ENCODE measurements around the gene RSPO3. TPM values are rescaled to one million over a fixed set of nuclear protein-coding genes. Genes with fewer than 3 reads are reported as not detected.

Gene RSPO3
- polyA plus RNA-seq, 1 of the 3 experiments (the other 2 are of a cell fraction) = not detected

DNA sequence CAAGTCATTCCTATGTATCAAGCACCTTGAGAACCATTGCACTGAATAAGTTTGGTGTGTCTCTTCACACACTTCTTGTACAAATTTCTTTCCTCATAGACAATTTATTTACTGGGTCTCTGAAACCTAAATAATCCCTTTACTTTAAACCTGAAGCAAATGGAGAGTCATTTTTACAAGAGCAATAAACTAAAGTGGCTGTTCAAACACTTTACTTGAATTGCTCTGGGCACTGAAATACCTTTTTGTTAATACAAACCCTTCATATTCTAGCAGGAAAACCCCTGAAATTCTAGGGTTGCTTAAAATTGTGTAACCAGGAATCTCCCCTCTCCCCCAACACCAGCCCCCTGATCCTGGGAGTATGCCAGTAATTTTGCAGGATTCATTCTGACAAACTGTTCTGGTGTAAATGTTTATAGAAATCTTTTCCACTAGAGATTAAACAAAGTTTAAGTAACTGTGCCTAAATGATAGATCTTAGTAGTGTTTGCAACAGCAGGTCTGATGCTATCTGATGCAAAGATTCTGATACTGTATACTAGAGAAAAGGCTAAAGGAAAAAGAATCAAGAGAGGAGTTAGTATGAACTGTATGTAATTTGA lies 13.4 kb downstream of the RSPO3 start:
- Histone ChIP-seq H4K20me1 (ENCODE audit: insufficient read depth) (no peaks in the 10 kb centered on the region), H3K9ac (no peak overlapping the region), H3K9me3 (no peaks in the 10 kb centered on the region), H3K4me2 (no peak overlapping the region), H3F3A (replicated peaks; ENCODE audit: insufficient read depth) (no peaks in the 10 kb centered on the region), H2AFZ (ENCODE audit: low read depth) (no peak overlapping the region), H3K36me3 (replicated peaks in 1 of 2; ENCODE audit: control insufficient read depth in 1 of 2, insufficient read depth in 2 of 2, low read length in 1 of 2) (no peaks in the 10 kb centered on the region), H3K27ac (ENCODE audit: low read depth in 2 of 2, low read length in 1 of 2) (no peak overlapping the region), H3K4me1 (ENCODE audit: control insufficient read depth in 1 of 2, insufficient read depth in 2 of 2, low read depth in 1 of 2, low read length in 1 of 2) (no peaks in the 10 kb centered on the region), H3K27me3 (ENCODE audit: insufficient read depth) (no peaks in the 10 kb centered on the region), H3K9me2 (no peaks in the 10 kb centered on the region), H3K4me3 (ENCODE audit: low read depth in 2 of 2, low read length in 1 of 2) (no peak overlapping the region), H3K79me2 (ENCODE audit: insufficient read depth) (no peaks in the 10 kb centered on the region)
- TF ChIP-seq FOSL2 (IDR thresholded peaks at IDR 0.05; ENCODE audit: borderline replicate concordance, low read depth) (no peak), POLR2AphosphoS5 (IDR thresholded peaks at IDR 0.05; ENCODE audit: low read depth, low read length) (no peak), MEF2A (IDR thresholded peaks at IDR 0.05; ENCODE audit: borderline replicate concordance, low read depth) (no peak), YY1 (IDR thresholded peaks at IDR 0.05; ENCODE audit: low read depth) (no peak), NRF1 (IDR thresholded peaks at IDR 0.05; ENCODE audit: low read depth, low read length) (no peak), EP300 (IDR thresholded peaks at IDR 0.05; ENCODE audit: borderline replicate concordance in 1 of 2, low read depth in 1 of 2, low read length in 1 of 2) (no peak), ELF1 (IDR thresholded peaks at IDR 0.05) (no peak), CHD2 (IDR thresholded peaks at IDR 0.05; ENCODE audit: low read length, partially characterized antibody) (no peak)
- TF ChIP-seq, protein P1, sequence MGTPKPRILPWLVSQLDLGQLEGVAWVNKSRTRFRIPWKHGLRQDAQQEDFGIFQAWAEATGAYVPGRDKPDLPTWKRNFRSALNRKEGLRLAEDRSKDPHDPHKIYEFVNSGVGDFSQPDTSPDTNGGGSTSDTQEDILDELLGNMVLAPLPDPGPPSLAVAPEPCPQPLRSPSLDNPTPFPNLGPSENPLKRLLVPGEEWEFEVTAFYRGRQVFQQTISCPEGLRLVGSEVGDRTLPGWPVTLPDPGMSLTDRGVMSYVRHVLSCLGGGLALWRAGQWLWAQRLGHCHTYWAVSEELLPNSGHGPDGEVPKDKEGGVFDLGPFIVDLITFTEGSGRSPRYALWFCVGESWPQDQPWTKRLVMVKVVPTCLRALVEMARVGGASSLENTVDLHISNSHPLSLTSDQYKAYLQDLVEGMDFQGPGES (IDR thresholded peaks at IDR 0.05; ENCODE audit: low read depth, low read length) = no peak
- TF ChIP-seq, protein P2, sequence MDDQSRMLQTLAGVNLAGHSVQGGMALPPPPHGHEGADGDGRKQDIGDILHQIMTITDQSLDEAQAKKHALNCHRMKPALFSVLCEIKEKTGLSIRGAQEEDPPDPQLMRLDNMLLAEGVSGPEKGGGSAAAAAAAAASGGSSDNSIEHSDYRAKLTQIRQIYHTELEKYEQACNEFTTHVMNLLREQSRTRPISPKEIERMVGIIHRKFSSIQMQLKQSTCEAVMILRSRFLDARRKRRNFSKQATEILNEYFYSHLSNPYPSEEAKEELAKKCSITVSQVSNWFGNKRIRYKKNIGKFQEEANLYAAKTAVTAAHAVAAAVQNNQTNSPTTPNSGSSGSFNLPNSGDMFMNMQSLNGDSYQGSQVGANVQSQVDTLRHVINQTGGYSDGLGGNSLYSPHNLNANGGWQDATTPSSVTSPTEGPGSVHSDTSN (IDR thresholded peaks at IDR 0.05) = no peak
- TF ChIP-seq, protein P3, sequence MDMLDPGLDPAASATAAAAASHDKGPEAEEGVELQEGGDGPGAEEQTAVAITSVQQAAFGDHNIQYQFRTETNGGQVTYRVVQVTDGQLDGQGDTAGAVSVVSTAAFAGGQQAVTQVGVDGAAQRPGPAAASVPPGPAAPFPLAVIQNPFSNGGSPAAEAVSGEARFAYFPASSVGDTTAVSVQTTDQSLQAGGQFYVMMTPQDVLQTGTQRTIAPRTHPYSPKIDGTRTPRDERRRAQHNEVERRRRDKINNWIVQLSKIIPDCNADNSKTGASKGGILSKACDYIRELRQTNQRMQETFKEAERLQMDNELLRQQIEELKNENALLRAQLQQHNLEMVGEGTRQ (IDR thresholded peaks at IDR 0.05; ENCODE audit: borderline replicate concordance, low read depth, low read length) = no peak
- ChIA-PET POLR2A (no interaction called here), CTCF (interaction anchor here (0.7 to 1.0 kb wide), 2 partner anchors 11 to 46 kb away, joined by 3 read pairs; no protein-coding TSS in a partner anchor)
- no peak for DNase-seq

DNA sequence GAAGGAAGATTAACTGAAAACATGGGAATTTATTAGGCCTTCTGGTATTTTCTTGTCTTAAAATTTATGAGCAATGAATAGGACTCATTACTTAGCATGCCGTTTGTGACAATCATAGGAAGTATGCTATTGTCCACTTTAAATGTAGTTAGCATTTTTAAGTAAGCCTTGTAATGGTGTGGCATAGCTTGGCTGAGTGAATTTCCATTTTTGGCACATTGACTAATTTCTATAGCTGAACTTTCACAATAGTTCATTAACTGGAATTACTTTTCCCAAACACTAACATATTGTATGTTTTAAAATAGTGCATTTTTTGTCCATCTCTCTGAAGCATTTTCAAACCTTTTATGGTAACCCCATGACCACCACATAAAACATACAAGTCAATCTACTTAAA lies 15.7 kb downstream of the RSPO3 start:
- Histone ChIP-seq H3K36me3 (replicated peaks in 1 of 2; ENCODE audit: control insufficient read depth in 1 of 2, insufficient read depth in 2 of 2, low read length in 1 of 2) (no peaks in the 10 kb centered on the region), H4K20me1 (ENCODE audit: insufficient read depth) (no peaks in the 10 kb centered on the region), H3K4me1 (ENCODE audit: control insufficient read depth in 1 of 2, insufficient read depth in 2 of 2, low read depth in 1 of 2, low read length in 1 of 2) (no peaks in the 10 kb centered on the region), H3K79me2 (ENCODE audit: insufficient read depth) (no peaks in the 10 kb centered on the region), H3K9me2 (no peaks in the 10 kb centered on the region), H3F3A (replicated peaks; ENCODE audit: insufficient read depth) (no peaks in the 10 kb centered on the region), H3K27me3 (ENCODE audit: insufficient read depth) (no peaks in the 10 kb centered on the region), H3K4me3 (ENCODE audit: low read depth in 2 of 2, low read length in 1 of 2) (no peak overlapping the region), H3K27ac (ENCODE audit: low read depth in 2 of 2, low read length in 1 of 2) (no peak overlapping the region), H3K9me3 (no peaks in the 10 kb centered on the region), H2AFZ (ENCODE audit: low read depth) (no peak overlapping the region), H3K4me2 (no peak overlapping the region), H3K9ac (no peak overlapping the region)
- no peak for DNase-seq
- no peak for TF ChIP-seq FOXM1 (IDR thresholded peaks at IDR 0.05; ENCODE audit: low read depth)
- TF ChIP-seq GABPA (IDR thresholded peaks at IDR 0.05; ENCODE audit: low read depth) = no peak
- no peak for TF ChIP-seq ELF1 (IDR thresholded peaks at IDR 0.05)
- TF ChIP-seq, protein P1 (IDR thresholded peaks at IDR 0.05; ENCODE audit: low read depth, low read length) = no peak
- TF ChIP-seq NRF1 (IDR thresholded peaks at IDR 0.05; ENCODE audit: low read depth, low read length) = no peak
- TF ChIP-seq FOXJ3 (CRISPR knock-in tag; IDR thresholded peaks at IDR 0.05) = no peak
- TF ChIP-seq CHD2 (IDR thresholded peaks at IDR 0.05; ENCODE audit: low read length, partially characterized antibody) = no peak
- TF ChIP-seq YY1 (IDR thresholded peaks at IDR 0.05; ENCODE audit: low read depth) = no peak
- TF ChIP-seq, protein P4, sequence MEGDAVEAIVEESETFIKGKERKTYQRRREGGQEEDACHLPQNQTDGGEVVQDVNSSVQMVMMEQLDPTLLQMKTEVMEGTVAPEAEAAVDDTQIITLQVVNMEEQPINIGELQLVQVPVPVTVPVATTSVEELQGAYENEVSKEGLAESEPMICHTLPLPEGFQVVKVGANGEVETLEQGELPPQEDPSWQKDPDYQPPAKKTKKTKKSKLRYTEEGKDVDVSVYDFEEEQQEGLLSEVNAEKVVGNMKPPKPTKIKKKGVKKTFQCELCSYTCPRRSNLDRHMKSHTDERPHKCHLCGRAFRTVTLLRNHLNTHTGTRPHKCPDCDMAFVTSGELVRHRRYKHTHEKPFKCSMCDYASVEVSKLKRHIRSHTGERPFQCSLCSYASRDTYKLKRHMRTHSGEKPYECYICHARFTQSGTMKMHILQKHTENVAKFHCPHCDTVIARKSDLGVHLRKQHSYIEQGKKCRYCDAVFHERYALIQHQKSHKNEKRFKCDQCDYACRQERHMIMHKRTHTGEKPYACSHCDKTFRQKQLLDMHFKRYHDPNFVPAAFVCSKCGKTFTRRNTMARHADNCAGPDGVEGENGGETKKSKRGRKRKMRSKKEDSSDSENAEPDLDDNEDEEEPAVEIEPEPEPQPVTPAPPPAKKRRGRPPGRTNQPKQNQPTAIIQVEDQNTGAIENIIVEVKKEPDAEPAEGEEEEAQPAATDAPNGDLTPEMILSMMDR (IDR thresholded peaks at IDR 0.05) = no peak
- TF ChIP-seq RAD21 (IDR thresholded peaks at IDR 0.05; ENCODE audit: low read length) = no peak
- no peak for TF ChIP-seq TCF12 (IDR thresholded peaks at IDR 0.05)
- ChIA-PET POLR2A (no interaction called here), CTCF (interaction anchor here (0.6 to 1.6 kb wide), 4 partner anchors 12 to 1981 kb away, joined by 3 to 8 read pairs (median 3); partner anchors contain the start of gene TPD52L1)
- 6% methylated on average over 1 of the region's 1 CpG for WGBS (ENCODE audit: low lambda C conversion rate)
